DND-41 (cell line): ENCODE results near the gene NLGN1.

ENCODE experiments used
- ATAC-seq: fragments of 200-7000 bp; cut with Tn5 transposase; 3 replicates; pipeline ENCODE4 v1.9.1; 2021; ENCODE audit warnings: low read depth; ENCODE audit not compliant: insufficient read depth
- DNase-seq: peaks from one replicate; pipeline ENCODE4 v3.0.0-alpha.2; 2020
- H2AFZ ChIP-seq: 2 replicates; pipeline ENCODE4 v1.6.0; 2012; ENCODE audit warnings: low read depth, low read length
- H3K27ac ChIP-seq: 2 replicates; pipeline ENCODE4 v1.5.1; 2012; ENCODE audit warnings: low read length, inconsistent platforms
- H3K27me3 ChIP-seq: fragments of 200-600 bp; sonication (generic); 2 replicates; pipeline ENCODE4 v1.6.0; 2012; ENCODE audit warnings: low read length, mild to moderate bottlenecking, inconsistent platforms; ENCODE audit not compliant: insufficient read depth, poor library complexity
- H3K36me3 ChIP-seq: 2 replicates; pipeline ENCODE4 v1.5.1; 2012; ENCODE audit warnings: low read length, inconsistent platforms; ENCODE audit not compliant: insufficient read depth
- H3K4me1 ChIP-seq: 2 replicates; pipeline ENCODE4 v1.5.1; 2012; ENCODE audit warnings: mild to moderate bottlenecking, low read length; ENCODE audit not compliant: insufficient read depth
- H3K4me2 ChIP-seq: 2 replicates; pipeline ENCODE4 v1.6.0; 2012; ENCODE audit warnings: mild to moderate bottlenecking, moderate library complexity, low read length, inconsistent platforms; ENCODE audit not compliant: insufficient read depth
- H3K4me3 ChIP-seq, 2 experiments: fragments of 200-600 bp in 1 of 2; shearing (Covaris generic) in 1 of 2; 2 replicates each; pipeline ENCODE4 v1.5.1; 2012 to 2016; ENCODE audit warnings: inconsistent platforms in 2 of 2, low read length in 2 of 2, mild to moderate bottlenecking in 2 of 2, low read depth in 1 of 2, moderate library complexity in 1 of 2
- H3K79me2 ChIP-seq: 2 replicates; pipeline ENCODE4 v1.6.0; 2012; ENCODE audit warnings: low read length, inconsistent platforms; ENCODE audit not compliant: insufficient read depth
- H3K9ac ChIP-seq: 2 replicates; pipeline ENCODE4 v1.6.0; 2012; ENCODE audit warnings: low read depth, mild to moderate bottlenecking, inconsistent platforms, low read length, moderate library complexity
- H3K9me3 ChIP-seq: 2 replicates; pipeline ENCODE4 v1.5.1; 2012; ENCODE audit warnings: low read length, moderate library complexity, mild to moderate bottlenecking, inconsistent platforms; ENCODE audit not compliant: insufficient read depth, severe bottlenecking
- H4K20me1 ChIP-seq: 2 replicates; pipeline ENCODE4 v1.6.0; 2012; ENCODE audit warnings: low read length; ENCODE audit not compliant: insufficient read depth
- CTCF ChIP-seq: IDR thresholded peaks from 2 replicates; pipeline ENCODE4 v1.5.1; 2012; ENCODE audit warnings: borderline replicate concordance, low read length, moderate library complexity, mild to moderate bottlenecking; ENCODE audit not compliant: poor library complexity, severe bottlenecking; ENCODE audit errors: extremely low read depth
- EZH2 ChIP-seq: IDR thresholded peaks from 3 replicates; pipeline ENCODE4 v1.6.1; 2012; ENCODE audit warnings: borderline replicate concordance, low read depth, mild to moderate bottlenecking, moderate library complexity, low read length, inconsistent platforms; ENCODE audit not compliant: severe bottlenecking

Gene NLGN1

GRCh38 chr3:174097686-174098085 is 700.1 kb downstream of the NLGN1 start:
- Histone ChIP-seq H3K9me3 (no peaks in the 10 kb centered on the region), H4K20me1 (no peaks in the 10 kb centered on the region), H3K4me3 (no peak overlapping the region), H3K27me3 (no peaks in the 10 kb centered on the region), H3K4me2 (no peak overlapping the region), H3K79me2 (no peaks in the 10 kb centered on the region), H3K36me3 (no peaks in the 10 kb centered on the region), H2AFZ (no peak overlapping the region), H3K4me1 (no peaks in the 10 kb centered on the region), H3K9ac (no peak overlapping the region), H3K27ac (no peak overlapping the region)
- no peak for ATAC-seq
- no peak for DNase-seq
- TF ChIP-seq CTCF, result no peak
- TF ChIP-seq EZH2, result no peak

- no peak for ATAC-seq
- TF ChIP-seq CTCF (no peak), EZH2 (no peak)
- no peaks in the 10 kb centered on the region for H3K9me3 ChIP-seq
- H3K27me3 ChIP-seq, result no peaks in the 10 kb centered on the region
- H3K9ac ChIP-seq, result no peak overlapping the region
- no peaks in the 10 kb centered on the region for H4K20me1 ChIP-seq
- no peak overlapping the region for H3K4me2 ChIP-seq
- no peak overlapping the region for H2AFZ ChIP-seq
- no peak overlapping the region for H3K4me3 ChIP-seq
- no peak for DNase-seq
- no peak overlapping the region for H3K27ac ChIP-seq
- H3K4me1 ChIP-seq, result no peaks in the 10 kb centered on the region
- no peaks in the 10 kb centered on the region for H3K36me3 ChIP-seq
- H3K79me2 ChIP-seq, result no peaks in the 10 kb centered on the region
These were observed 701.2 kb downstream of the NLGN1 start for GRCh38 chr3:174098746-174099145.

GRCh38 chr3:174099724-174100123 is 702.2 kb downstream of the NLGN1 start:
- H3K4me3 ChIP-seq, result no peak overlapping the region
- H3K27ac ChIP-seq, result no peak overlapping the region
- H3K27me3 ChIP-seq, result no peaks in the 10 kb centered on the region
- H3K79me2 ChIP-seq, result no peaks in the 10 kb centered on the region
- H3K4me1 ChIP-seq, result no peaks in the 10 kb centered on the region
- DNase-seq (no peak), ATAC-seq (no peak)
- H3K4me2 ChIP-seq, result no peak overlapping the region
- no peaks in the 10 kb centered on the region for H3K36me3 ChIP-seq
- no peak overlapping the region for H2AFZ ChIP-seq
- no peaks in the 10 kb centered on the region for H3K9me3 ChIP-seq
- no peaks in the 10 kb centered on the region for H4K20me1 ChIP-seq
- no peak for TF ChIP-seq EZH2
- no peak for TF ChIP-seq CTCF
- no peak overlapping the region for H3K9ac ChIP-seq

- Histone ChIP-seq H3K27ac (no peak overlapping the region), H3K9ac (no peak overlapping the region), H3K79me2 (no peaks in the 10 kb centered on the region), H3K4me1 (no peaks in the 10 kb centered on the region), H2AFZ (no peak overlapping the region), H4K20me1 (no peaks in the 10 kb centered on the region), H3K4me3 (no peak overlapping the region), H3K4me2 (no peak overlapping the region), H3K9me3 (no peaks in the 10 kb centered on the region), H3K27me3 (no peaks in the 10 kb centered on the region), H3K36me3 (no peaks in the 10 kb centered on the region)
- DNase-seq, result no peak
- ATAC-seq, result no peak
- TF ChIP-seq EZH2, result no peak
- no peak for TF ChIP-seq CTCF
These were observed 703.2 kb downstream of the NLGN1 start for GRCh38 chr3:174100744-174101143.
